Ishikawa (cell line): ENCODE measurements around the gene CAMK1G.

Experiments
- CEBPB ChIP-seq: IDR thresholded peaks from 2 replicates; pipeline ENCODE4 v1.6.1; 2012
- CREB1 ChIP-seq: IDR thresholded peaks from 2 replicates; pipeline ENCODE4 v1.6.1; 2012; ENCODE audit warnings: low read depth
- TF ChIP-seq, protein P1 (sequence below): IDR thresholded peaks from 2 replicates; pipeline ENCODE4 v1.6.1; 2012; ENCODE audit warnings: low read depth, mild to moderate bottlenecking

DNA sequence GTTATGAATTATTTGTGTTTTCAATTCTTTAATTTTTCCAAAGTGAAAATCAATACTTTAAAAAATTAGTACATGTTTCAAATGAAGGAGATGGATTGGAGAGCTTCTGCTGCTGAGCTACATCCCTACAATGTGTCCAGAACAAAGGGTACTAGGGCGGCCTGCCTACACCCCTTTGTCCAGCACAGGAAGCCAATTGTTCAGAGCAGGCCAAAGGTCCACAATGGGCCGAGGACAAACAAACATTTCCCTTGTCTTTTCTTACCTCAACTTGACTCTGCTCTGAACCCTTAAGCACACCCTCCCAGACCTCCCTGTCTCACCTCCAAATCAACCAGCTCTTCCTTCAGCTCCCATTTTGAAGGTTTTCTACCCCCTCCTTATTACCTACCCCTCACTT, 39.4 kb upstream of the CAMK1G start:
- TF ChIP-seq, protein P1, sequence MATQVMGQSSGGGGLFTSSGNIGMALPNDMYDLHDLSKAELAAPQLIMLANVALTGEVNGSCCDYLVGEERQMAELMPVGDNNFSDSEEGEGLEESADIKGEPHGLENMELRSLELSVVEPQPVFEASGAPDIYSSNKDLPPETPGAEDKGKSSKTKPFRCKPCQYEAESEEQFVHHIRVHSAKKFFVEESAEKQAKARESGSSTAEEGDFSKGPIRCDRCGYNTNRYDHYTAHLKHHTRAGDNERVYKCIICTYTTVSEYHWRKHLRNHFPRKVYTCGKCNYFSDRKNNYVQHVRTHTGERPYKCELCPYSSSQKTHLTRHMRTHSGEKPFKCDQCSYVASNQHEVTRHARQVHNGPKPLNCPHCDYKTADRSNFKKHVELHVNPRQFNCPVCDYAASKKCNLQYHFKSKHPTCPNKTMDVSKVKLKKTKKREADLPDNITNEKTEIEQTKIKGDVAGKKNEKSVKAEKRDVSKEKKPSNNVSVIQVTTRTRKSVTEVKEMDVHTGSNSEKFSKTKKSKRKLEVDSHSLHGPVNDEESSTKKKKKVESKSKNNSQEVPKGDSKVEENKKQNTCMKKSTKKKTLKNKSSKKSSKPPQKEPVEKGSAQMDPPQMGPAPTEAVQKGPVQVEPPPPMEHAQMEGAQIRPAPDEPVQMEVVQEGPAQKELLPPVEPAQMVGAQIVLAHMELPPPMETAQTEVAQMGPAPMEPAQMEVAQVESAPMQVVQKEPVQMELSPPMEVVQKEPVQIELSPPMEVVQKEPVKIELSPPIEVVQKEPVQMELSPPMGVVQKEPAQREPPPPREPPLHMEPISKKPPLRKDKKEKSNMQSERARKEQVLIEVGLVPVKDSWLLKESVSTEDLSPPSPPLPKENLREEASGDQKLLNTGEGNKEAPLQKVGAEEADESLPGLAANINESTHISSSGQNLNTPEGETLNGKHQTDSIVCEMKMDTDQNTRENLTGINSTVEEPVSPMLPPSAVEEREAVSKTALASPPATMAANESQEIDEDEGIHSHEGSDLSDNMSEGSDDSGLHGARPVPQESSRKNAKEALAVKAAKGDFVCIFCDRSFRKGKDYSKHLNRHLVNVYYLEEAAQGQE: no peak
- no peak for TF ChIP-seq CREB1
- TF ChIP-seq CEBPB: no peak
